Activated T-cell treated with anti-CD3 and anti-CD28 coated beads for 24 hours (primary cell): ENCODE results near the gene STUM.
"Not testable (repeated sequence)": the region's sequence is repeated elsewhere in the genome, so short reads cannot be mapped to it uniquely, and the experiment has no call there.

Experiments
- DNase-seq: peaks from one replicate; pipeline ENCODE4 v3.0.0-alpha.2; 2020; ENCODE audit warnings: low read depth

STUM gene

DNA sequence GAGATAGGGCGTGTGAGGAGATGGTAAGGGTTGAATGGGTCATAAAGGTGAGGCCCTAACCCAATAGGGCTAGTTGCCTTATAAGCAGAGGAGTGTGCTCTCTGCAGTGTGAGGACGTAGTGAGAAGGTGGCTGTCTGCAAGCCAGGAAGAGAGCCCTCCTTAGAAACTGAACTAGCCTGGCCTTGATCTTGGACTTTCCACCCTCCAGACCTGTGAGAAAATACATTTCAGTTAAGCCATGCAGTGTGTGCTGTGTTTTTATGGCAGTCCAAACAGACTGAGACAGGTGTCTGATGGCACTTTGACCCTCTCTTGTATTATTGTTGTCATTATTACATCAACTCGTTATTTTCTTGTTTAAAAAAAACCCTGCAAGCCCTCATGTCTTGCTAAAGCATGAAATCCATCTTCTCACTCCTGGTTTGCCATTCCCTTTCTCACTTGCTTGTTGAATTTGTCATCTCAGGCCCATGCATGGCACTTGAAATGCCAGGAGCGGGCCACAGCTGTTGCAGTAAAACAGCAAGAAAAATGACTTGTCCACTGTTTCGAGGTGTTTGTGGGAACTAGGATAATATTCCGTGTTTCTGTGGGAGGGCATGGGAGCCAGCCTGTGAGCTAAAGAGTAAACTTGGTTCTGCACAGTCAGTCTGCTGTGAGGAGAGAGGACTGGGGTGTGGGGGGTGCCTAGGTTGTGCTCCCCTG lies 78.6 kb downstream of the STUM start:
- DNase-seq = no peak

DNA sequence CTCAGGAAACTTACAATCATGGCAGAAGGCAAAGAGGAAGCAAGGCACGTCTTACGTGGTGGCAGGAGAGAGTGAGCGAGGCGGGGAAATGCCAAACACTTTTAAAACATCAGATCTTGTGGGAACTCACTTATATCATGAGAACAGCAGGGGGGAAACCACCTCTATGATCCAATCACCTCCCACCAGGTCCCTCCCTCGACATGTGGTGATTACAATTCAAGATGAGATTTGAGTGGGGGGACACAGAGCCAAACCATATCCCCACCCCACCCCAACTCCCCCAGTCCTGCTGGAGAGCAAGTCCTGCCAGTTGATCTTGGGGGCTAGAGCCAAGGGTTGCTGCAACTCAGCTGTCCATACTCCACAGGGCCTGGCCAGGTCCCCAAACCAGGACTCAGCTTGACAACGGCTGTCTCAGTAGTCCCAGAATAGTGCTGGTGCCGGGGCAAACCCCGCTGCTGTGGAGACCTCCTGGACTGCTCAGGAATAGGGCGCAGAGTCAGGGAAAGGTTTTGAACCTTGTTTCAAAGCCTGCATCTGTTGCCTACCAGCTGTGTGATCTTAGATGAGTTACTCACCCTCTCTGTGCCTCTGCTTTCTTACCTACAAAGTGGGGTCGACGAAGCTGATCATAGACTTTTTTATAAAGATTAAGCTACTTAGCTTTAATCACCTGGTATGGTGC lies 79.5 kb downstream of the STUM start:
- DNase-seq = peak; percentile 15

DNA sequence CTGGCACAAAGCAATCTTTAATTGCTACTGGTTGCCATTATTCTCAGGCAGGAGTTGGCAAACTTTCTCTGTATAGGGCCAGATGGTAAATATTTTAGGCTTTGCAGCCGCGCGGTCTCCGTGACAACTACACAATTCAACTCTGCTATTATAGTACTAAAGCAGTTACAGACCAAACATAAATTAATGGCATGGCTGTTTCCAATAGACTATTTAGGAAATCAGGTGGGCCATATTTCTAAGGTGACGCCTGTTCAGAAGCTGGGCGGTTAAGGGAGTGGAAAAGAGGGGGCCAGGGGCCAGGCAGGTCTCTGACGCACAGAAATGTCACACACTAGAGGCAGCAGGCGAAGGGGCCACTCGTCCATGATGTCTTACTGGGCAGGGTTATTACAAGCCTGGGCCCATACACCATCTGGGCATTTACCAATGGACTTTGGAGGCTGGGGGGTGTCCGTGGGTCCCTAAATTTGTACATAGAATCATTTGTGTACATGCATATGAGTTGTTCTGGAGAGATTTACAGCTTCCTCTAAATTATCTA lies 80.1 kb downstream of the STUM start:
- DNase-seq = no peak

DNA sequence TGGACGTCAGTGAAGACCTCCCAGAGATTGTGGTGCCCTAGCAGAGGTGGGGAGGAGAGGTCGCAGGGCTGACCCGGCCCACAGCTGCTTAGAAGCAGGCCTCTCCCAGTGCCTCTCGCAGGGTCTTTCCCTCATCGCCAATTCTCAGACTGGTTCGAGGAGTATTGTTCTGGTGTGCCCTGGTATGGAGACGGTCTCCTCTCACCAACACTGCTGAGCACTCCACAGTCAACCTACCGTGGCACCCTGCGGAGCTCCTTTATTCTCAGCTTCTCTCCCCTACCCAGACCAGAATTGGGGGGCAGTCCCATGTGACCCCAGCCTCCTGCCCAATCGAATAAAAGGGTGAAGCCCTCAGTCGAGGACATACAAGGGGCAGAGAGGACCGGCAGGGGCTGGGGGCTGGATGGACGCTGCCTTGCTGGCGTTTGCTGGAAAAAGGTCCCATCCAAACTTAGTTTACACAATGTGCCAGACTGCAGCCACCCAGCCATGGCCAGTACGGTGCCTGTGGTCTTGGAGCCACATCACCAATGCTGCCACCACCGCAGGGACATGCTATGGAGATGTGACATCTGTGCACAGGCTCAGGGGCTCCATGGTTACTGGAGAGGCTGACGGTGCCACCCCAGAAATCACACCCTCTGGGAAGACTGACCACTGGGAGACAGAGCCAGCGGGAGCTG lies 80.8 kb downstream of the STUM start:
- no peak for DNase-seq

DNA sequence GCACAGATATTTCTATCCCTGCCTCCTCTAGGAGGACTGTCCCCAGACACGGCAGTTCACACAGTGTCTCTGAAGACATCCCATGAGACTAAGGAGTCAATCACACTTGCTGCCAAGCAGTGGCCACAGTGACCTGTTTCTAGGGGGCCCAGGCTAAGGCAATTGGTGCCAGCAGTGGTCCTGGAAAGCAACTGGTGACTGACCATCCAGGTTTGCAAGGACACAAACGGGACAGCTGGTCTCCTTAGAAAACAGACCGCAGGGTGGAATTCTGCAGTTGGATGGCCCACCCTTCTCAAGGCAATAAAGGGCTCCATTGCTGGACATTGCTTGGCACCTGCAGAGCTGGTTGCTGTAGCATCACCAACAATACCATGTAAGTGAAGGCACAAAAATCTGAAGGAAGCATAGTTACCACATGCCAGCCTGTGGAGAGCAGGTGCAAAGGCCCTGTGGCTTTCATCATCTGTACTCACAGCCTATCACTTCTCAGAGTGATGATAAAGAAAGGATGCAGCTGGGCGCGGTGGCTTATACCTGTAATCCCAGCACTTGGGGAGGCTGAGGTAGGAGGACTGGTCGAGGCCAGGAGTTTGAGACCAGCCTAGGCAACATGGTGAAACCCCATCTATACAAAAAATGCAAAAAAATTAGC lies 81.5 kb downstream of the STUM start:
- no peak for DNase-seq

DNA sequence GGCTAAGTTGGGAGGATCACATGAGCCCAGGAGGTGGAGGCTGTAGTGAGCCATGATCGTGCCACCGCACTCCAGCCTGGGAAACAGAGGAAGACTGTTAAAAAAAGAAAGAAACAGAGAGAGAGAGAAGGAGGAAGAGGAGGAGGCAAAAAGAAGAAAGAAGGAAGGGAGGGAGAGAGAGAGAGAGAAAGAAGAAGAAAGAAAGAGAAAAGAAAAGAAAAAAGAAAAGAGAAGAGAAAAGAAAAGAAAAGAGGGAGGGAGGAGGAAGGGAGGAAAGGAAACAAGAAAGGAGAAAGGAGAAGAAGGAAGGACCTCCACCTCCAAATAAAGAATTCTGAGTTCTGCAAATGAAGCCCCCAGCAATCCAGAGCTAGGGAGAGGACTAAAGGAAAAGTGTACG lies 82.0 kb downstream of the STUM start:
- DNase-seq = no peak

DNA sequence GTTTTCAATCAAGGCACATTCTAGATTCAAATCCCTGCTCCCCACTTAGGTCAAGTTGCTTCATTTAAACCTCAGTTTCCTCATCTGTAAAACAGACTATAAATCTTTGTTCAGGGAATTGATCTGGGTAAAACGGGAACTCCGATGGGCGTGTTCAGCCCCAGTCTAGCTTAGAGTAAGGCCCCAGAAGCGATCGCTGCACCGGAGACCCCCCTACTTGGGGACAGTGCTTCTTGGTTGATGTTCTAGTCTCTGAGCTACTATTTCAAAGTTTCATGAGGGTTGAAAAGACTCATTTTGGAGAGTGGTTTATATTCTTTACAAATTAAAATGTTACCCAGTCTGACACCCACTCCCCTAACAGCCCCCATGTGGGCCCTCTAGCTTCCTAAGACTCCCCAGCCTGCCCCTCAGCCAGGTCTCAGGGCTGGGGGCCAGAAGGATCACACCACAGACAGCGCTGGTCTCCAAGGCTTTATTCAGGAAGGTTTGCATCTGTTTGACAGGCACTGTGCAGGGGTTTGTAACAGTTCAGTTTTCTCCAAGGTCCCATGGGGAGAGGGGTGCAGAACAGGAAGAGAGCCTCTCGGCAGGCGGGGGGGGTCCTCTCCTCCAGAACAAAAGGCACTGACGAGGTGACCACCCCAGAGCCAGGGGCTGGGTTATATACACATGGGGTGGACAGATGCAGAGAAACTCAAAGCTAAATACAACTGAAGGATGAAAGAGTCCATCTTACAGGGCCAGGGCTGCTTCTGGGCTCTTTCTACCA lies 82.9 kb downstream of the STUM start:
- DNase-seq = no peak

DNA sequence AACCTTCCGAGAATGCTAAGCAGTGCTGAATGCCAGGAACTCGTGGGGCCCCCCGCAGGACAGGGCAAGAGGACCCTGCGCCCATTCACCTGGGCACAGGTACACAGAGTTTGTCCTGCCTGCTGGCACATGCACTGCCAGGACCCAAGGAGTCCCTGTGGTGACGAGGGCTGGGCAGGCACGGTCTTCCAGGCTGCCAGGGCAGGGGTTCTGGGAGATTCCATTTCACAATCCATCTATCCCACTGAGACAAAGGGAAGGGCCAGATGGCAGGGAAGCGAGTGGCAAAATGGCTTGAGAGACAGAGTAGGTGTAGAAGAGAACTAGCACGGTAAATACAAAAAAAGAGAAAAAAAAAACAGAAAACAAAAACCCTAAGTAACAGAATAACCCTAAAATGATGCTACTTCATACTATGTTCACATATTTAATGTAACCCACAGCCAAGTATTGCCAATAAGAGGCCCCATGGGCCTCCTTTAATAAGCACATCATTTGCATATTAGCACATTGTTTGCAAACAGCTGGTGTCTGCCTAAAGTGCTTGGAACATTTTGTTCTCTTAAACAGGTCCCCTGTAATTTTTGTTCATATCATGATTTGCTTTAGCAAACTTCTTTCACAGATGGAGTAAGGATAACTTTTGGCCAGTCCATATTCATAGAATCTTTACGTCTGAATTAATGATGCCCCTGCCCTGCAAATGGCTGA lies 83.8 kb downstream of the STUM start:
- DNase-seq = no peak

DNA sequence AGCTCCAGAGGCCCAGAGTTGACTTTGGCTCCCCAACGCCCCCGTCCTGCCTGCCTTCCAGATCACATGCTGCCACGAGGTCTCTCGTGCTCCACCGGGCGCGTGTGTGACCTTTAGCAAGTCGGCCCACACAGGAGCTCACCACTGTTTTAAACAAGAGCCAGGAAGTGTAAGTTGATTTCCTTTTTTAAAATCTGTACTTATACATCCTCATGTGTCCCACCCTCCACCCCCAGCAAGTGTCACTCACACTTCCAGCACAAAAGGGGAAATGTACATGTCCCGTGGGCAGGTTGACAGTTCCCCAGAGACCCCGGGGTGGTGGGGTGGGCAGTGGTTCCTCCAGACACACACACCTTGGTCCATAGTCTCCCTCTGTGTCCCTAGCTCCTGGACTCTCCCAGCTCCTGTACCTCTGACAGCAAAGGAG lies 84.4 kb downstream of the STUM start:
- DNase-seq = no peak

DNA sequence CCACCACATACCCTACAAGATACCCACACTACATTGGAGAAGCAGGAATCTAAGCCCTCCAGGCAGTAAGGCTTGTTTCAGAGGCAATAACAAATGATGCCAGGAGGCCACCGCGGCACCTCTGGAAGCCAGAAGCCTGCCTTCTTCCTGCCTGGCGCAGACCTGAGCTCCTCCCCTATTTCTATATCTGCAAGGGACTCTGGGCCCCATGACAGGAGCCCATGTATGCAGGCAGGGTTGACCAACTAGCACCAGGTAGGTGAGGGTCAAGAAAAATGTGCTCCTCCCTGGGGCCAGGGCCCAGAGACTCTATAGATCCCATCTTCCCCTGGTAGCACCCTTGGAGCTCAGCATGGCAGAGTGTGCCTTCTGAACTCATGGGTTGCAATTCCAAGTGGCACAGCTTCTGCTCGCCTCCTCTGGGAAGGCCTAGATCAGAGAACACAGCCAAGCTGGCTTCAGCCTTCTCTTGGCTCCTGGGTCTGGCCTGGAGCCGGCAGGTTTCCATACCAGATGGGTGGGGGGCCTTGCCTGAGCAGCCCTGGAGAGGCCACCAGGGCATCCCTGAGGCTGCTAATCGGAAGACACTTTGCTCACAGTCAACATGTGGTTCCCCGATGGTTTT lies 85.1 kb downstream of the STUM start:
- no peak for DNase-seq

DNA sequence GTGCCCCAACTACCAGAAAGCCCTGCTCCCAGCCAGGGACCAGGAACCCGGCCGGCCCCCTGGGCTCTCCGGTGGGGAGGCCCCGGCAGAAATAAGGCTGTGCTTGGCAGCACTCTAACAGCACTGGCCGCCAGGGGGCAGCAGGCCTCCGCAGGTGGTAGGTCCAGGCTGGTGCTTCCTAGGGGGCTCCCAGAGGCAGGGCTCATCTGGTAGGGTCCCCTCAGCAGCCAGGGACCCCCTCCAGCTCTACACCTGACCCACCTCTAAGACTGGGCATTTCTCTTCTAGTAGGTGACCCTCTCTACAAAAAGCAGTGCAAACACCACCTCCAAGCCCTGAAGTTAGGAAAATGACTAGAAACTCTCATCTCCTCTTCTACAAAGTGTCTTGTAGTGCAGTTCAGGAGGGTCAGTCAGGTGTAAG lies 85.6 kb downstream of the STUM start:
- DNase-seq = peak; percentile 74

DNA sequence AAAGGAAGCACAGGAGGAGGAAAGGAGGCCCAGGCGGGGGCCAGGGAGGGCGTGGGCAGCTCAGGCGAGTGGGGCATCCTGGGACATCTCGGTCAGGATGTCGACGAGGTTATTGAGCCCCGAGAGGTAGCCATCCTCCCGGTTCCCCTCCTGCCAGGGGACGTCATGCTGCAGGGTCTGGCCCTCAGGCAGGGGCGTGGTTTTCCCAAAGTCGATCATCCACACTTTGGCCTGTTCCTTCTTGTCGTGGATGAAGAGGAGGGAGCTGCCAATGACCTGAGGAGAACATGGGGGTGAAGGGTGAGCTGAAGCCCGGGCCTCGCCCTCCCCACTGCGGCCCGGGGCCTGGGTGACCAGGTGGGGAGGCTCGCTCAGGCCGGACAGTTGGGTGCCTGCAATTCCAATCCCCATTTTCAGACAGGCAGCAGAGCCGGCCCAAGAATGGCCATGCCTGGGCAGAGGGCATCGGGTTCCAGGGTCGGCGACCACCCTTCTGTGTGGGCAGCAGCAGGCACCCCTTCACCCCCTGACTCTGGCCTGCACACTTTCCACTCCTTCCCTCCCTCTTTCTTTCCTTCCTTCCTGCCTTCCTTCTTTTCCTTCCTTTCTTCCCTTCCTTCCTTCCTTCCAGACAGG lies 86.2 kb downstream of the STUM start:
- DNase-seq = no peak

DNA sequence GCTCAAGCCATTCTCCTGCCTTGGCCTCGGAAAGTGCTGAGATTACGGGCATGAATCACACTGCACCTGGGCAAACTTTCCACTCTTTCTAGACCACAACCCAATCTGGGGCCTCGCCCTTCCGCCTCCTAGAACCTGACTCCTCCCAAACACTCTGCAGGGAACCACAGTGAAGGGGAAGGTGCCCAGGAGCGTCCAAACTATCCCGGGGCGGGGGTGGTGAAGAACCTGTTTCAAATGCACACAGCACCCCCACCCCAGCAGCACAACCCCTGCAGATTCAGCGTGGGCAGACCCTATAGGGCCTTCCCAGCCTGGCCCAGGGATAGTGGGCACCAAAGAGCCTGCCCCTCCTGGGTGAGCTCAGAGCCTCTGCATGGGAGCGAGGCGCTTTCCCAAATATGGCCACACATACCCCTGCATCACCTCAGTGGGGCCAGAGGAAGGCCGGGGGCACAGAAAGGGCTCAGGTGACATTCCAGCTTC lies 86.9 kb downstream of the STUM start:
- peak; percentile 52 for DNase-seq

DNA sequence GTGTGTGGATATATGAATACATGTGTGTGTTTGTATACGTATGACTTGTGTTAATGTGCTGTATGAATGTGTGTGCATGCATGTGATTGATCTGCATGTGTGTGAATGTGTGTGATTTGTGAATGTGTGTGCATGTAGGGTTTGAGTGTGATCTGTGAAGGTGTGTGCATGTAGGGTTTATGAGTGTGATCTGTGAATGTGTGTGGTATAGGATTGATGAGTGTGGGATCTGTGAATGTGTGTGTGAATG lies 88.2 kb downstream of the STUM start:
- no peak for DNase-seq

DNA sequence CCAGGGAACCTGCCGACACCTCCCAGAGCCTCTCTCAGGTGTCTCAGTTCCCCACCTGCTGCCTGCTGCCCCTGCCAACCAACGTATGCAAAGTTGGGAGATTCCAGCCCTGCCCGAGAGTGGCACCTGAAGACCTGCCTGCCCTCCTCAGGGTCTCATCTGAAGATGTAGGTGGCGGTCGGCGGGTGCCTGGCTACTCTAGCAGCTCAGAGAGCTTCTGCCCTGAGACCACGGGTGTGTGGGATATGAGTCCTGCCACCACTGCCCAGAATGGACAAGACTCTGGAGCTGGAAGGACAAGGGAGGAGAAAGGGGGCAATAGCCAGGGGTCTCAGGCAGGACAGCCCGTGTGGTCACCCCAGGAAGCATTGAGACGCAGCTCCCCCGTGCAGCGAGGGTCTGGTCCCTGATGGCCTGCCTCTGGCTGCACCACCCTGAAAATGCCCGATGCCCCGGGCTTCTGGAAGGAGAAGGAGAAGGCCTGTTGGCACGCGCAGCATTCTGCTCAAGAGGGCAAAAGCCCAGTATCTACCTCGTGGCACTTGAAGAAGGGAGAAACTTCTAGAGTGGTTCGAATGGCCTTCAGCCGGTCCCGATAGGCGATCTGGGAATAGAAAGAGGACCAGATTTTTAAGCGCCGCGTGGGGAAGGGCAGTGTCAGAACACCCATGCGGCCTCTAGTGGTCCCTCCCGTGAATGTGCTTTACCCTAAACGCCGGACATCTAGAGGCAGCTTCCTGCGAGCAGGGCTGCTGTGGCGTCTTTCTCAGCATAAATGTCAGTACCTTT lies 88.8 kb downstream of the STUM start:
- DNase-seq = no peak

DNA sequence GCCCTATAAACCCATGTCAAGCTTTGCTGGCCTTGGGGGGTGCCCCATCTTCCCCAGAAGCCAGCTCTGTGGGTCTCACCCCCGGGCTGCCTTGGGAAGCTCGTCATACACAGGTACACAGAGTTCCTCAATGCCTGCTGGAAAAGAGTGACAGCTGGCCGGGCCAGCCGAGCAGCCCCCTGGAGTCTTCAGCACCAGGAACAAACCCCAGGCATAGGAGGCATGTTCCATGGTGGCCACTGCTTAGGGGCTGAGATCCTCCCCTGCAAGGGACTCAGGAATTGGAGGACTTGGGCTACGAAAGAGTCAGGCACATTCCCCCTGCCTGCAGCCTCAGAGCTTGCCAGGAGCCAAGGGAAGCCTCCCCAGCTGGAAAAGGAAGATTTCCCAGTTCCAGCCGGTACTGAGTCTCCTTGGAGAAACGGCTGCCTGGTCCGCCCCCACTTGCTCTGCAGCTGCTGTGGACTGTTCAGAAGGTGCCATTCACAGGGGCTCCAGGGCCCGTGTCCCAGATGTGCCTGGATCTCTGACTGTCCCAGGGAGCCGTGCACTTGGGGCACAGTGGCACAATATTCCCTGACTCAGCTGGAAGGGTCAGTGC lies 89.5 kb downstream of the STUM start:
- DNase-seq = no peak

DNA sequence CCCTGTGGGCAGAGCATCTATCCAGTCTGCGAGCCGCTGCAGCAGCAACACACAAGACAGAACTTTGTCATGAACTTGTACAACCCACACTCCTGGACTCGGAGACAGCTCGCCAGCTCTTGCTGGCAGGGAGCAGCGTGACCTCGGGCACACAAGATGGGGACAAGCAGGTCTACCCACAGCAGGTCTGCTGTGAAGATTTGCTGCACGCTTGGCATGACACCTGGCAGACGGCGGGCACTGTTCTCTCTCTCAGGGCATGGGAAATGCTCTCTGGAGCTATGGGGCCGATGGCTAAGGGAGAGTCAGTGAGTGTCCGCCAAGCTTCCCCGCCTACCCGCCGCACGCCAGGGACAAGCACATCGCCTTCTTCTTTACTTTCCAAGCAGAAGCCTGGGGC lies 90.0 kb downstream of the STUM start:
- DNase-seq = no peak

DNA sequence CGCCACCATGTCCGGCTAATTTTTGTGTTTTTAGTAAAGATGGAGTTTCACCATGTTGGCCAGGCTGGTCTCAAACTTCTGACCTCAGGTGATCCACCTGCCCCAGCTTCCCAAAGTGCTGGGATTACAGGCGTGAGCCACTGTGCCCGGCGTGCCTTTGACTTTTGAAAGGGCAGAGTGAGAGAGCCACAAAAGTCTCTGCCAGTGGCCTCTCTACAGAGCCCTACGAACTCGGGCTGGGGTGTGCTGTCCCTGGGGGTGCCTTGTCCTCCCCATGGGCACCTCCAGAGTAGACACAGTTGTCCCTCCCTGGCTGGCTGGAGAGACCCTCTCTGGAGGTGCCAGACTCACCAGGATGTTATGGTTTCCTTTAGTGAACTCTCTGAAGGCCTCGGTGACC lies 90.6 kb downstream of the STUM start:
- not testable (repeated sequence) for DNase-seq

DNA sequence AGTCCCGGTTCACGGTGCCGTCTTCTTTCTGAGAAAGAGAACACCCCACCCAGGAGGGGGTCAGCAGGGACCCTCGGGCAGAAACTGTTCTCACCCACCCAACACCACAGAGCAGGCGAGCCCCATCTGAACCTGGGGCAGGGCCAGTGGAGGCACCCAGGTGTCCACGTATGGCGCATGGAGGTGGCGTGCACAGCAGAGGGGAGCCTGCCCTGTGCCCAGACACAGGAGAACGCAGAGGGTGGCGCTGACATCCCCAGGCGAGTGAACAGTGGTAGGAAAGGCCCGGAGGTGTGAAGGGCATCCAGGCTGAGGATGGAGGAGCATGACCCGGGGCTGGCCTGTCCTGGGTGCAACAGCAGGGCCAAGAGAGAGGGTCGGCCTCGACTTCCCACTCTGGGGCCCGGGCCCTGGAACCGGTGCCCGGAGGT lies 91.1 kb downstream of the STUM start:
- no peak for DNase-seq
